Measurements from ENCODE around the gene EIF4G3.

GRCh38 chr1:21024918-21025317, 151.8 kb downstream of the EIF4G3 start:
- TF ChIP-seq CTCF (IDR thresholded peaks at IDR 0.05; ENCODE audit: extremely low read depth in 1 of 2, insufficient read depth in 1 of 2, low read depth in 1 of 2, low read length in 2 of 2) (no peak), EZH2 (IDR thresholded peaks at IDR 0.05; ENCODE audit: borderline replicate concordance, low read depth, low read length, severe bottlenecking) (no peak)

Data from endothelial cell of umbilical vein (primary cell).